HepG2 (cell line): ENCODE data around the gene CNNM1. TPM values are rescaled to one million over a fixed set of nuclear protein-coding genes. Genes with fewer than 3 reads are reported as not detected.

Experiments
- AHR ChIP-seq: IDR thresholded peaks from 2 replicates; pipeline ENCODE4 v1.6.1; 2018; ENCODE audit warnings: missing genetic modification reagents, missing compliant biosample characterization
- GABPA ChIP-seq, 2 experiments: IDR thresholded peaks; 2 replicates each; pipeline ENCODE4 v1.6.1; 2011 to 2016; ENCODE audit warnings: low read depth in 2 of 2, low read length in 1 of 2, missing biosample characterization in 1 of 2, missing genetic modification characterization in 1 of 2
- HNRNPH1 ChIP-seq: fragments of 200-400 bp; formaldehyde crosslinking; optimal IDR thresholded peaks from 2 replicates; pipeline ENCODE3; 2017; ENCODE audit warnings: mild to moderate bottlenecking, low read depth, low read length
- MAF1 ChIP-seq: sonication (generic); formaldehyde crosslinking; IDR thresholded peaks from 2 replicates; pipeline ENCODE4 v1.5.0; 2020; ENCODE audit warnings: missing genetic modification reagents, borderline replicate concordance
- PAXIP1 ChIP-seq: sonication (generic); formaldehyde crosslinking; conservative IDR thresholded peaks from 2 replicates; pipeline ENCODE4 v1.4.0; 2020; ENCODE audit warnings: mild to moderate bottlenecking, missing genetic modification reagents, moderate library complexity
- PITX1 ChIP-seq: sonication (generic); formaldehyde crosslinking; IDR thresholded peaks from 2 replicates; pipeline ENCODE4 v1.5.1; 2020; ENCODE audit warnings: mild to moderate bottlenecking, missing genetic modification reagents
- POGZ ChIP-seq: sonication (generic); formaldehyde crosslinking; IDR thresholded peaks from 2 replicates; pipeline ENCODE4 v1.4.0; 2020; ENCODE audit warnings: mild to moderate bottlenecking, missing genetic modification reagents
- TERF1 ChIP-seq: sonication (generic); formaldehyde crosslinking; IDR thresholded peaks from 2 replicates; pipeline ENCODE4 v1.8.0; 2022; ENCODE audit warnings: mild to moderate bottlenecking, missing genetic modification reagents, moderate library complexity
- TFDP1 ChIP-seq: IDR thresholded peaks from 2 replicates; pipeline ENCODE4 v1.6.1; 2016; ENCODE audit warnings: missing compliant biosample characterization, missing genetic modification reagents, borderline replicate concordance
- ZNF749 ChIP-seq: sonication (generic); formaldehyde crosslinking; IDR thresholded peaks from 2 replicates; pipeline ENCODE4 v1.8.0; 2022; ENCODE audit warnings: mild to moderate bottlenecking, missing genetic modification reagents, moderate library complexity, borderline replicate concordance
- polyA plus RNA-seq, 8 experiments: library from polyadenylated mRNA; depleted of rRNA in 3 of 8; stranded (reverse) in 7 of 8; unstranded in 1 of 8; fragments of >200 nt; fragmentation: Illumina TruSeq in 4 of 8; extraction: Trizol in 4 of 8; gene quantifications; 2 replicates each; pipeline versions ENCODE4 v1.2.1 to v1.2.3, GENCODE V29; 2011 to 2016; ENCODE audit warnings: low read depth in 4 of 8, missing spikeins in 1 of 8, mixed read lengths in 1 of 8; ENCODE audit not compliant: insufficient read depth in 1 of 8
- total RNA-seq, 5 experiments: library from RNA; depleted of rRNA; stranded (reverse); fragments of >200 nt; fragmentation: Illumina TruSeq; extraction: Trizol; gene quantifications; 2 replicates each; pipeline ENCODE4 v1.2.3, GENCODE V29; 2016; ENCODE audit warnings: low read depth in 1 of 5

The CNNM1 gene
- total and polyA plus RNA-seq, 2 of the 13 experiments (the other 11 are each of a cell fraction or from before 2014, with no cell fraction given) = 4.3 to 9.6 TPM

- TF ChIP-seq PAXIP1 (CRISPR knock-in tag) (no peak), TFDP1 (CRISPR knock-in tag) (no peak), POGZ (CRISPR knock-in tag) (no peak), ZNF749 (CRISPR knock-in tag) (no peak), TERF1 (CRISPR knock-in tag) (no peak), HNRNPH1 (no peak), GABPA (IDR thresholded peaks at IDR 0.05; ENCODE audit: low read depth, low read length) (no peak), GABPA (CRISPR knock-in tag; IDR thresholded peaks at IDR 0.05; ENCODE audit: low read depth) (no peak), AHR (CRISPR knock-in tag) (no peak), PITX1 (CRISPR knock-in tag) (no peak), MAF1 (CRISPR knock-in tag) (no peak)
Observed at GRCh38 chr10:99365736-99366135, 36.6 kb downstream of the CNNM1 start (continued).
